GM18907 (cell line): ENCODE measurements around the gene CCDC150.

Experiments
- ATAC-seq: cut with Tn5 transposase; IDR thresholded peaks from one replicate; pipeline ENCODE4 v1.9.1; 2021; ENCODE audit warnings: mild to moderate bottlenecking, moderate library complexity; ENCODE audit not compliant: unreplicated experiment

The CCDC150 gene

GRCh38 chr2:196758474-196759377, 119.2 kb downstream of the CCDC150 start:
- ATAC-seq, result no peak

GRCh38 chr2:196759378-196759706, 119.8 kb downstream of the CCDC150 start:
- ATAC-seq, result no peak

- ATAC-seq, result no peak
Observed at GRCh38 chr2:196767101-196767500, 127.6 kb downstream of the CCDC150 start.
